ENCODE measurements around the gene GAS6.

Gene GAS6

DNA sequence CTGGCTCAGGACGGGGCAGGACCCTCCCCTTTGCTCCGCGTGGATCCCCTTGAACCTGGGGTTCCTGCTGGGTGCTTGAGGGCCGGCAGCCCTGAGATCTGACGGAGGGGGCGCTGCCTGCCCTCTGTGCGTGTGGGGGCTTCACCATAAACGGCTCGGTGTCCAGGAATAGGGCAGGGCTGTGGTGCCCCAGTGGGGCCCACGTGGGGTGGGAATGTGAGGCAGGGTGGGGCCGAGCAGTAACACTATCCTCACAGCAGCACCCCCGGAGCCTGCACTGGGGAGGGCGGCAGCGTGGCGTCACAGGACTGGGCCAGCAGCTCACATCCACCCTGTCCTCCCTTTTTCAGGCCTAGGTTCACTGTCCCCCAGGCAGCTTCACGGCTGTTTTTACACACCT lies 38.0 kb downstream of the GAS6 start:
- TF ChIP-seq CTCF (conservative IDR thresholded peaks at IDR 0.05; ENCODE audit: low read length) = no peak
- H3K4me3 ChIP-seq (ENCODE audit: low read length) = no peak overlapping the region
- DNase-seq (ENCODE audit: low read depth) = no peak

DNA sequence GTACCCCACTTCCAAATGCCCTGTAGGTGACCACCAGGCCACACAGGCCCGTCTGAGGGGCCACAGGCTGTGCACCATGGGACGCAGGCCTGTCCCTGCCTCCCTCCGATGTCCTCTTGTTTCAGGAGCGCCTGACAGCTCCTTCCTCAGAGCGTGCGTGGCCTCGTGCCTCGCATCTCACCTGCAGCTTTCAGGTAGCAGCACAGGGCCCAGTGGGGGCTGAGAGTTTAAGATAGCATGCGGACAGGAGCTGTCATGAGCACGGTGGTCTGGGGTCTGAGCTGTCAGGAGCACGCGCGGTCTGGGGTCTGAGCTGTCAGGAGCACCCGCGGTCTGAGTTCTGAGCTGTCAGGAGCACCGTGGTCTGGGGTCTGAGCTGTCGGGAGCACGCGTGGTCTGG lies 40.1 kb downstream of the GAS6 start:
- no peak for TF ChIP-seq CTCF (conservative IDR thresholded peaks at IDR 0.05; ENCODE audit: low read length)
- no peak for DNase-seq (ENCODE audit: low read depth)
- no peak overlapping the region for H3K4me3 ChIP-seq (ENCODE audit: low read length)

- TF ChIP-seq CTCF (conservative IDR thresholded peaks at IDR 0.05; ENCODE audit: low read length) = no peak
- DNase-seq (ENCODE audit: low read depth) = no peak
- H3K4me3 ChIP-seq (ENCODE audit: low read length) = no peak overlapping the region
Observed at GRCh38 chr13:113822956-113823744, 40.7 kb downstream of the GAS6 start.

DNA sequence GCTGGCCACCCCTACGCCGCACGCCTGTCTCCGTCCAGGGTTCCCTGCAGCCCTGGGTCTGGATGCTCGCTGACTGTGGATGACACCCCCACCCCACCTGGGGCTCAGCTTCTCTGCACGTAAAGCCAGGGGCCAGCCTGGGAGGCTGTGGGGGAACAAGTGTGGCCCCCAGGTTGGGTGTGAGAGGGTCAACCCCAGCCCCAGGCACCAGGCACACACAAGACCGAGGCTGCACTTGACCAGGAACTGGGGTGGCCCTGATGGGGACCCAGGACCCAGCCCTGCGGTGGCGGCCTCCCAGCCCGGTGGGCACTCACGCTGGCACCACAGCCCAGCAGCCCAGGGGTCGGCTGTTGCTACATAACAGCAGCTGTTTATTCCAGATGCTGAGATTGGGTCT lies 41.6 kb downstream of the GAS6 start:
- H3K4me3 ChIP-seq (ENCODE audit: low read length) = no peak overlapping the region
- TF ChIP-seq CTCF (conservative IDR thresholded peaks at IDR 0.05; ENCODE audit: low read length) = no peak
- DNase-seq (ENCODE audit: low read depth) = no peak

- no peak for TF ChIP-seq CTCF (conservative IDR thresholded peaks at IDR 0.05; ENCODE audit: low read length)
- DNase-seq (ENCODE audit: low read depth) = no peak
- H3K4me3 ChIP-seq (ENCODE audit: low read length) = no peak overlapping the region
Observed at GRCh38 chr13:113821847-113822246, 42.0 kb downstream of the GAS6 start.

DNA sequence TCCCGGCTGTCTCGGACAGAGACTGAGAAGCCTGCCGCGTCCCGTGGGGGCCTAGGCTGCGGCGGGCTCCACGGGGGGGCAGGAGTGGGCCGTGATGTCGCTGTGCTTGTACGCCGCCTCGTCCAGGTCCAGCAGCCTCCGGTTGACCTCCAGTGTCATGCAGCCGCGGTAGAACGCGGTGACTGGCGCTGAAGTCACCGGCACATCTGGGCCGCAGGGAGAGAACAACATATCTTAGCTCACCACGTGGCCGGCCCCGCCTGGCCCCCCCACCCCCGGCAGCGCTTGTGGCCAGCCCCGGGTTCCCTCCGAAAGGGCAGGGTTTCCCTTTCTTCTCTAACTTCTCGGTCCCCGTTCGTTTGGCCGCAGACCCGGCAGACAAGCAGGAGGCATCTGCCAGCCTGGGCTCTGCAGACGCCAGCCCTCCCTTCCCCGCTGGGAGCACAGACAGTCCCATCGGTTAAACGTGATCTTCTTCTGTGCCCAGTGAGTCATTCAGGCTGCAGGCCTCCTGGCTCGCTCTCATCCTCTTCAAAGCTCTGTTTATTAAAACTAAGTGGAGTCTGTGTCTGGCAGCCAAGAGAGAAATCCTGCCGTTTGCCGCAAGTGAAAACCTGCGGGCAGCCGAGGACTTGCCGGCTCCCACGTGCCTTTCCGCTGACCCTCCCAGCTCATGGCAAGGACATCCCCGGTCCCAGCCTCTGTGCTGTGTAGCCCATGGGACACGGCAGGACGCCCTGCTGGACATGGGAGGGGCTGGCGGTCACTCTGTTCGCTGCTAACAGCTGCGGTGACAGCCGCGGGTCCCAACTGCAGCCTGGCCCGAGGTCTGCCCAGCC lies 42.8 kb downstream of the GAS6 start:
- no peak; the same call in 1 of the 2 replicates for TF ChIP-seq CTCF (conservative IDR thresholded peaks at IDR 0.05; ENCODE audit: low read length)
- peak; percentile 99 for DNase-seq (ENCODE audit: low read depth)
- peak overlapping the region; percentile 9; the same call in 1 of the 2 replicates for H3K4me3 ChIP-seq (ENCODE audit: low read length)

Measured in AG10803 (cell line).